Large intestine (tissue), 3 donors: ENCODE results near the gene TANC2. TPM values are rescaled to one million over a fixed set of nuclear protein-coding genes. Genes with fewer than 3 reads are reported as not detected.

Experiments
- DNase-seq, 2 donors: peaks; one replicate each; pipeline versions ENCODE4 v3.0.0 to v3.0.0-alpha.2; 2013
- H3K27ac ChIP-seq: one replicate; pipeline ENCODE4 v1.5.1; 2013; ENCODE audit warnings: low read length
- H3K27me3 ChIP-seq: 2 replicates; pipeline ENCODE4 v1.6.1; 2013; ENCODE audit warnings: low read length; ENCODE audit not compliant: control insufficient read depth, insufficient read depth
- H3K36me3 ChIP-seq: 2 replicates; pipeline ENCODE4 v1.6.1; 2013; ENCODE audit warnings: low read length; ENCODE audit not compliant: control insufficient read depth, insufficient read depth
- H3K4me1 ChIP-seq: one replicate; pipeline ENCODE4 v1.6.1; 2013; ENCODE audit warnings: low read length; ENCODE audit not compliant: control insufficient read depth, insufficient read depth
- H3K4me3 ChIP-seq: one replicate; pipeline ENCODE4 v1.5.1; 2013; ENCODE audit warnings: low read length
- H3K9me3 ChIP-seq: one replicate; pipeline ENCODE4 v1.6.1; 2013; ENCODE audit warnings: mild to moderate bottlenecking, low read depth, low read length, moderate library complexity; ENCODE audit not compliant: control insufficient read depth
- WGBS: methylation state at CpG from one replicate; pipeline ENCODE4 v1.1.5; 2013; ENCODE audit warnings: low lambda C conversion rate; ENCODE audit not compliant: insufficient coverage; 5-methylcytosine and 5-hydroxymethylcytosine counted together
- polyA plus RNA-seq: library from polyadenylated mRNA; unstranded; fragments of 120-200 nt; gene quantifications from one replicate; pipeline ENCODE4 v1.2.1, GENCODE V29; 2013

The TANC2 gene
- polyA plus RNA-seq, 1 donor: 12.8 TPM

GRCh38 chr17:62963296-62963695, 2.7 kb upstream of the TANC2 start:
- Histone ChIP-seq H3K4me3 (no peak overlapping the region), H3K4me1 (peaks cover 4% of the 10 kb centered on the region), H3K36me3 (no peaks in the 10 kb centered on the region), H3K27me3 (peaks cover 24% of the 10 kb centered on the region), H3K9me3 (no peaks in the 10 kb centered on the region), H3K27ac (no peak overlapping the region)
- 100% methylated on average over 1 of the region's 3 CpGs for WGBS
- no peak for DNase-seq

DNA sequence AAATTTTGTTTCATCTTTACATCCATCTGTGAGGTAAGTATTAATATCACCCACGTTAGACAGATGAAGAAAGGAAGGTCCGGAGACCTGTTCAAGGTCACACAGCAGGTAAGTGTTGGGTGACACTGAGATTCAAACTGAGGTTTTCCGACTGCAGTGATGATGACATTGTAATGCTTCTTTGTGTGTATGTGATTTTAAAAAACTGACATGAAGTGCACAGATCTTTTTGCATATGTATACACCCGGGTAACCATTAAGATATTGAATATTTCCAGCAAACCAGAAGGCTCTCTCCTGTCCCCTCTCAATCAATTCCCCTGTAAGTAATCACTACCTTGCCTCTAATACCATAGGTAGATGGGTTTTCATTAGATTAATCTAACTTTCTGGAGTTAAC, 1.5 kb upstream of the TANC2 start:
- DNase-seq: no peak
- H3K27me3 ChIP-seq: peaks cover 24% of the 10 kb centered on the region
- peaks cover 4% of the 10 kb centered on the region for H3K4me1 ChIP-seq
- H3K36me3 ChIP-seq: no peaks in the 10 kb centered on the region
- no peaks in the 10 kb centered on the region for H3K9me3 ChIP-seq
- 100% methylated on average over 1 of the region's 4 CpGs for WGBS
- H3K4me3 ChIP-seq: no peak overlapping the region
- no peak overlapping the region for H3K27ac ChIP-seq

DNA sequence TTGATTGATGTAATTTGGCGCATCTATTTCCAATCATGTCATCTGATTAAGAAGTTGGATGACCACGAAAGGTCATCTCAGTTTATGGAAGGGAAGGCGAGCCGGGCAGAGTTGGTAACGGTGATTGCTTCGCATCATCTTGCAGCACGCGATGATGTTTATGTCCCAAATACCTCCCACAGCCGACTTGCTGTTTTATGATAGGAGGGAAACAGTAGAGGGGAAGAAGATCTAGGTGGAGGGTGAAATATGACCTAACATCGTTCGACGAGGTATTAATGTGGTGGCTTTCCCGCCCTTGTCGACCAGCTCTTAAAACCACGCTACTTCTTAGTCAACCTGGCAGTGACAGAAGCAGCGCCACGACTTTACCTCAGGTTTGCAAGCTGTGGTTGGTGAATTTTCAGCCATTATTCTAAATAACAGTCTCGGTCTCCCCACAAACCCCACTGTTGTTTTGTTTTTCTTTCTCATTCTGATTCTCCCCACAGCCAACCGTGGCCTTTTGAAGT, 805 bp upstream of the TANC2 start:
- WGBS: 49% methylated on average over 6 of the region's 19 CpGs
- Histone ChIP-seq H3K4me1 (peaks cover 4% of the 10 kb centered on the region), H3K36me3 (no peaks in the 10 kb centered on the region), H3K4me3 (peak overlapping the region; percentile 70), H3K27ac (peak overlapping the region; percentile 71), H3K27me3 (peaks cover 23% of the 10 kb centered on the region), H3K9me3 (no peaks in the 10 kb centered on the region)
- no peak for DNase-seq

GRCh38 chr17:62966426-62967204, 580 bp downstream of the TANC2 start:
- DNase-seq: peak; percentile 21 to 71

DNA sequence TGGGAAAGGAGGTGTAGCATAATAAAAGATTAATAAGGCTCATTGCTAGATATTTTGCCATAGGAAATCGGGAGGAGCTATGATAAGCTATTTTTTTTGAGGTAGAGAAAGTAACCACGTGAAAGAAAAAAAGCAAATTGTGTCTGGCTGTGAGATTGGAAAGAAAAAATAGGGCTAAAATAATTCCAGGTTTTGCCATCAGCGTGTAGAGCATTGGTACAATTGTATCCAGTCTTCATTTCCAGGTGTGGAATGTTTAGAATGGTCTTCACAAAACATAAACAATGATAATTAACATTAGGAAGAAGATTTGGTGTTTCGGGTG, 1.1 kb downstream of the TANC2 start:
- Histone ChIP-seq H3K4me1 (peaks cover 4% of the 10 kb centered on the region), H3K4me3 (peak overlapping the region; percentile 77), H3K27ac (no peak overlapping the region), H3K9me3 (no peaks in the 10 kb centered on the region), H3K36me3 (no peaks in the 10 kb centered on the region), H3K27me3 (peaks cover 20% of the 10 kb centered on the region)
- no peak for DNase-seq
- 0% methylated on average over 1 of the region's 4 CpGs for WGBS

More at GRCh38 chr17:62966426-62967204, 580 bp downstream of the TANC2 start:
- WGBS: 0% methylated on average over 3 of the region's 80 CpGs
- Histone ChIP-seq H3K9me3 (no peaks in the 10 kb centered on the region), H3K27ac (peak overlapping the region; percentile 44), H3K36me3 (no peaks in the 10 kb centered on the region), H3K4me3 (peak overlapping the region; percentile 77), H3K4me1 (peaks cover 4% of the 10 kb centered on the region), H3K27me3 (peaks cover 20% of the 10 kb centered on the region)

DNA sequence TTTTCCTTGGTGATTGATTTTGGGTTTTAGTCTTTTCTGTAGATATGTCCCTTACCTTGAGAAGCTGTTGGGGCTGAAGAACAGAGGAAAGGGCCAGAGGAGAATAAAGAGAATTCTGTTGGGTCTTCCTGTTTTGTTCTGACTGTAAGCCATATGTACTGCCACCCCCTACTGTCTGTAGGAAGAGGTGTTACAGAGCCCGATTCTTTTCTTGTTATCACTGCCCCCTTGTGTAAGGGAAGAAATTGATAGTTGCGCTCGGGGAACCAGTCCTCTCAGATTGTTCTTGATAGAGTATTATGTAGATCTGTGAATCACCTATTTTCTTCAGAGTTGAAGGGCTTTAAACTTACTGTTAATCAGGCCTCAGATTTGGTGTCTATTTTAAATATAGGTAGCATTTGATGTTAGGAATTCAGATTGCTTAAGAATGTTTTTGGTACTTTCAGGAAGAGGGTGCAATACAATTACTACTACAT, 2.4 kb downstream of the TANC2 start:
- no peaks in the 10 kb centered on the region for H3K36me3 ChIP-seq
- no peak overlapping the region for H3K27ac ChIP-seq
- WGBS: no CpG with 5 or more reads among the region's 3 CpGs
- peaks cover 4% of the 10 kb centered on the region for H3K4me1 ChIP-seq
- no peaks in the 10 kb centered on the region for H3K9me3 ChIP-seq
- H3K27me3 ChIP-seq: peaks cover 13% of the 10 kb centered on the region
- no peak overlapping the region for H3K4me3 ChIP-seq
- peak; percentile 53 to 59 for DNase-seq

- no peak overlapping the region for H3K27ac ChIP-seq
- H3K4me1 ChIP-seq: peaks cover under 1% of the 10 kb centered on the region
- no peaks in the 10 kb centered on the region for H3K9me3 ChIP-seq
Measured at GRCh38 chr17:62970610-62971009, 4.6 kb downstream of the TANC2 start.

GRCh38 chr17:62971853-62972252, 5.8 kb downstream of the TANC2 start:
- no peaks in the 10 kb centered on the region for H3K27me3 ChIP-seq
- no peaks in the 10 kb centered on the region for H3K4me1 ChIP-seq
- no peak overlapping the region for H3K27ac ChIP-seq
- 90% methylated on average over 3 of the region's 4 CpGs for WGBS
- no peak overlapping the region for H3K4me3 ChIP-seq
- DNase-seq: no peak
- no peaks in the 10 kb centered on the region for H3K36me3 ChIP-seq
- H3K9me3 ChIP-seq: no peaks in the 10 kb centered on the region

More at GRCh38 chr17:62970610-62971009, 4.6 kb downstream of the TANC2 start:
- Histone ChIP-seq H3K4me3 (no peak overlapping the region), H3K36me3 (no peaks in the 10 kb centered on the region), H3K27me3 (peaks cover 2% of the 10 kb centered on the region)
- no peak for DNase-seq

DNA sequence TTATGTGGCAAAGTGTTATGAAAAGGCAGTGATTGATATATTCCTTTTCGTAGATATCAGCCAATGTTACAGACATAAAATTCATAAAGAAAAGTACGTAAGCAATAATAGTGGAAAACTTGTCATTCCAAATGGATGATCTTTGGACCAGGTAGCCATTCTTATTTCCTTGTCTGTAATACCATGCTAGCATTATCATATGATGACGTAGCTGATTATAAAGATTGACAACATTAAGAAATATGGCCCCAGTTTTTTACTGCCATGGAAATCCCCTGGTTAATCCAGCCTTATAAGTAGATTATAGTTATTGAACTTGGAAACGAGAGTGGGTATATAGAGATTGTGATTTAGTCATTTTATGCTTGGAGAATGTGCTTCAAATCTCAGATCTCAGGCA, 8.8 kb downstream of the TANC2 start:
- no peaks in the 10 kb centered on the region for H3K4me1 ChIP-seq
- WGBS: 43% methylated on average over 4 of the region's 4 CpGs

DNA sequence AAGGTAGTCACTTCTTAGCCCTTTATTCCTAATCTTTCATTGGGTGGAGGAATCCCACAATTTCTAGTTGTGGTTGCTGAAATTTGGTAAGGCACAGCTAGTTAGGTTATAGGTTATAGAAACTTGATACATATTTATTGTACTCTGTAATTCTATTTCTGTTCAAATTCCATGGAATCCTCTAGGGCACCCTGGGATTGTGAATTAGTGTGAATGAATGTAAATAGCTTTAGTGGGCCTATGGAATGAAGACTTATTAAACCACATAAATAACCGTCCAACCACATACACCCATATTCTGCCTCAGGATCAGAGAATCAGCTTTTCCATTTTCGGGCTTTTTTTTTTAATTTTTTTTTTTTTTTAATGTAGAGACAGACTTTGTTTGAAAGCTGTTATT, 9.2 kb downstream of the TANC2 start:
- Histone ChIP-seq H3K4me1 (no peaks in the 10 kb centered on the region), H3K36me3 (no peaks in the 10 kb centered on the region), H3K27me3 (no peaks in the 10 kb centered on the region), H3K9me3 (no peaks in the 10 kb centered on the region), H3K4me3 (no peak overlapping the region), H3K27ac (no peak overlapping the region)
- WGBS: 90% methylated on average over 2 of the region's 2 CpGs
- DNase-seq: no peak

More for the DNA sequence above, 8.8 kb downstream of the TANC2 start:
- no peaks in the 10 kb centered on the region for H3K27me3 ChIP-seq
- DNase-seq: peak in 1 of 2 donors; percentile 21
- H3K9me3 ChIP-seq: no peaks in the 10 kb centered on the region
- H3K4me3 ChIP-seq: no peak overlapping the region
- no peaks in the 10 kb centered on the region for H3K36me3 ChIP-seq
- no peak overlapping the region for H3K27ac ChIP-seq
